Activated CD4-positive, CD25-positive, alpha-beta regulatory T cell treated with anti-CD3 and anti-CD28 coated beads, Interleukin-2, amount 50 U/mL, for 72 hours (primary cell): ENCODE results near the gene NACAD.
"Not testable (repeated sequence)": the region's sequence is repeated elsewhere in the genome, so short reads cannot be mapped to it uniquely, and the experiment has no call there.

Source experiments
- DNase-seq: peaks from one replicate; pipeline ENCODE4 v3.0.0; 2021

NACAD gene

GRCh38 chr7:45088821-45089340, at the start of gene NACAD:
NACAD (minus strand) TSS chr7:45088969; CDS start chr7:45088894, 75 bp downstream.
- DNase-seq, result no peak

- DNase-seq, result peak; percentile 58
Measured at GRCh38 chr7:45136106-45137060, 47.6 kb upstream of the NACAD start.

GRCh38 chr7:45133877-45134276, 45.1 kb upstream of the NACAD start:
- DNase-seq, result no peak

- no peak for DNase-seq
Measured at GRCh38 chr7:45133352-45133751, 44.6 kb upstream of the NACAD start.

GRCh38 chr7:45132708-45133320, 44.0 kb upstream of the NACAD start:
- no peak for DNase-seq

- no peak for DNase-seq
Measured at GRCh38 chr7:45131891-45132290, 43.1 kb upstream of the NACAD start.

- DNase-seq, result no peak
Measured at GRCh38 chr7:45130910-45131309, 42.1 kb upstream of the NACAD start.

GRCh38 chr7:45129906-45130305, 41.1 kb upstream of the NACAD start:
- no peak for DNase-seq

- DNase-seq, result no peak
Measured at GRCh38 chr7:45129181-45129800, 40.5 kb upstream of the NACAD start.

- no peak for DNase-seq
Measured at GRCh38 chr7:45126920-45127319, 38.2 kb upstream of the NACAD start.

- no peak for DNase-seq
Measured at GRCh38 chr7:45126201-45126600, 37.4 kb upstream of the NACAD start.

GRCh38 chr7:45125193-45125904, 36.6 kb upstream of the NACAD start:
- no peak for DNase-seq

GRCh38 chr7:45123913-45124710, 35.3 kb upstream of the NACAD start:
- no peak for DNase-seq

- DNase-seq, result no peak
Measured at GRCh38 chr7:45122975-45123860, 34.4 kb upstream of the NACAD start.

- no peak for DNase-seq
Measured at GRCh38 chr7:45119550-45119949, 30.8 kb upstream of the NACAD start.

- no peak for DNase-seq
Measured at GRCh38 chr7:45118889-45119331, 30.1 kb upstream of the NACAD start.

GRCh38 chr7:45118292-45118691, 29.5 kb upstream of the NACAD start:
- no peak for DNase-seq

- no peak for DNase-seq
Measured at GRCh38 chr7:45117582-45117981, 28.8 kb upstream of the NACAD start.

GRCh38 chr7:45116048-45116447, 27.3 kb upstream of the NACAD start:
- DNase-seq, result no peak

GRCh38 chr7:45114926-45115325, 26.2 kb upstream of the NACAD start:
- DNase-seq, result no peak

GRCh38 chr7:45114257-45114656, 25.5 kb upstream of the NACAD start:
- DNase-seq, result not testable (repeated sequence)
